Measurements from ENCODE around the gene FGFR4.

GRCh38 chr5:177140312-177140711, 53.6 kb downstream of the FGFR4 start:
- TF ChIP-seq CTCF (conservative IDR thresholded peaks at IDR 0.05; ENCODE audit: low read depth, low read length) (no peak), EZH2 (IDR thresholded peaks at IDR 0.05; ENCODE audit: low read length, unreplicated experiment) (no peak)
